Activated CD8-positive, alpha-beta memory T cell treated with anti-CD3 and anti-CD28 coated beads, Interleukin-2, amount 10 ng/mL, durations not matched to agents 7 days and 5 days (primary cell): ENCODE measurements around the gene HDDC2. TPM values are rescaled to one million over a fixed set of nuclear protein-coding genes. Genes with fewer than 3 reads are reported as not detected.

Experiments
- ATAC-seq: fragments of 150-1000 bp; cut with Tn5 transposase; one replicate; pipeline ENCODE4 v1.10.0; 2021; ENCODE audit warnings: moderate library complexity
- CTCF ChIA-PET: fragments of 350-600 bp; sonication (Branson Sonifier 250); formaldehyde crosslinking; loops from one replicate; lab custom pipeline; 2021; ENCODE audit warnings: antibody characterized with exemption; lab: Charles Lee
- DNase-seq: peaks from one replicate; pipeline ENCODE4 v3.0.0-alpha.2; 2020
- H3K27ac Mint-ChIP-seq: one replicate; pipeline ENCODE4 v1.8.0; 2021; ENCODE audit warnings: mild to moderate bottlenecking, mixed read lengths
- H3K27me3 Mint-ChIP-seq: one replicate; pipeline ENCODE4 v1.8.0; 2021; ENCODE audit warnings: mixed read lengths
- H3K36me3 Mint-ChIP-seq: one replicate; pipeline ENCODE4 v1.8.0; 2021; ENCODE audit warnings: mild to moderate bottlenecking, mixed read lengths
- H3K4me1 Mint-ChIP-seq: one replicate; pipeline ENCODE4 v1.8.0; 2021; ENCODE audit warnings: mixed read lengths
- H3K4me3 Mint-ChIP-seq: one replicate; pipeline ENCODE4 v1.8.0; 2021; ENCODE audit warnings: mild to moderate bottlenecking, moderate library complexity, mixed read lengths
- H3K9me3 Mint-ChIP-seq: one replicate; pipeline ENCODE4 v1.8.0; 2022; ENCODE audit warnings: low read depth, mixed read lengths
- total RNA-seq, 2 experiments: library from RNA; stranded (reverse); gene quantifications; one replicate each; pipeline ENCODE4 v1.2.3, GENCODE V29; 2021

The HDDC2 gene
- total RNA-seq, 2 experiments from 2014 or later, result 57.8 to 61.7 TPM

- H3K27me3 Mint-ChIP-seq, result no peaks in the 10 kb centered on the region
- DNase-seq (no peak), ATAC-seq (no peak)
- no peaks in the 10 kb centered on the region for H3K9me3 Mint-ChIP-seq
- peaks cover 22% of the 10 kb centered on the region for H3K4me1 Mint-ChIP-seq
- CTCF ChIA-PET, result no interaction called here
- H3K36me3 Mint-ChIP-seq, result peaks cover 47% of the 10 kb centered on the region
- H3K4me3 Mint-ChIP-seq, result no peak overlapping the region
- H3K27ac Mint-ChIP-seq, result no peak overlapping the region
Measured at GRCh38 chr6:125273965-125274364, 27.8 kb downstream of the HDDC2 start.

DNA sequence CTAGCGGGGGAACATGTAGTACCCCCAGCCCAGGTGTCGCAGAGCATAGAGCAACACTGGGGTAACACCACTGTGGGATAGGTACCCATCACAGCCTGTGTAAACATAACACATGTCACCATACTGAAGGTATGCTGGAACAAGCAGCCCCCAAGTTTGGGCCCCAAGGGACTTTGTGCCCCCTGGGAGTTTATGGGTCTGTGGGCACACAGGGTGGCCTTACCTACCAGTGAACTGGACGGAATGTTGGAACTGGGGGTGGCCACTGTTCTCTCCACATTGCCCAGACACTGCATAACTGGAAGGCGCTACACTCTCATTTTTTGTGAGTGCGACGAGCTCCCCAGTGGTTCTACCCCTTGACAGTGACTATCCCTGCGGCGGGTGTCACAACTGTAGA, 28.5 kb downstream of the HDDC2 start:
- ATAC-seq, result no peak
- Mint-ChIP-seq H3K36me3 (peaks cover 41% of the 10 kb centered on the region), H3K27me3 (no peaks in the 10 kb centered on the region), H3K4me1 (peaks cover 16% of the 10 kb centered on the region), H3K4me3 (no peak overlapping the region), H3K27ac (no peak overlapping the region), H3K9me3 (no peaks in the 10 kb centered on the region)
- CTCF ChIA-PET, result no interaction called here
- no peak for DNase-seq

GRCh38 chr6:125271486-125272159, 30.1 kb downstream of the HDDC2 start:
- peaks cover 14% of the 10 kb centered on the region for H3K4me1 Mint-ChIP-seq
- no peak overlapping the region for H3K4me3 Mint-ChIP-seq
- no peak for ATAC-seq
- H3K36me3 Mint-ChIP-seq, result peaks cover 37% of the 10 kb centered on the region
- no peaks in the 10 kb centered on the region for H3K27me3 Mint-ChIP-seq
- CTCF ChIA-PET, result no interaction called here
- no peak for DNase-seq
- H3K27ac Mint-ChIP-seq, result no peak overlapping the region
- no peaks in the 10 kb centered on the region for H3K9me3 Mint-ChIP-seq

DNA sequence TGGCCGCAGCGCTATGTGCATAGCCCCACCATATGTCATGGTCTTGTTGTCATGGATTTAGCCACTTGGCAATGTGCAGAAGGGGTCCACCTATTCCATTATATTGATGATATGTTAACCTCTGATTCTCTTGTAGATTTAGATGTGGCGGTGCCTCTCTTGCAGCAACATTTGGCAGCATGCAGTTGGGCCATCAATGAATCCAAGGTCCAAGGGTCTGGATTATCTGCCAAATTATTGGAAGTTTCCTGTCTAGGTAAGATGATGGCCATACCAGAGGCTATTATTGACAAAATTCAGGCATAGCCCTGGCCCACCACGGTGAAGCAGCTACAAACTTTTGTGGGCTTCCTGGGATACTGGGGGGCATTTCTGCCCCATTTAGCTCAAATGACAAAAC, 31.4 kb downstream of the HDDC2 start:
- Mint-ChIP-seq H3K4me1 (peaks cover 3% of the 10 kb centered on the region), H3K9me3 (no peaks in the 10 kb centered on the region), H3K27me3 (no peaks in the 10 kb centered on the region), H3K36me3 (peaks cover 28% of the 10 kb centered on the region), H3K27ac (no peak overlapping the region), H3K4me3 (no peak overlapping the region)
- no peak for ATAC-seq
- no peak for DNase-seq
- CTCF ChIA-PET, result no interaction called here

- ATAC-seq (no peak), DNase-seq (no peak)
- Mint-ChIP-seq H3K27ac (no peak overlapping the region), H3K9me3 (no peaks in the 10 kb centered on the region), H3K27me3 (no peaks in the 10 kb centered on the region), H3K4me3 (no peak overlapping the region), H3K4me1 (peaks cover 3% of the 10 kb centered on the region), H3K36me3 (peaks cover 22% of the 10 kb centered on the region)
- CTCF ChIA-PET, result no interaction called here
Measured at GRCh38 chr6:125269328-125269985, 32.3 kb downstream of the HDDC2 start.

DNA sequence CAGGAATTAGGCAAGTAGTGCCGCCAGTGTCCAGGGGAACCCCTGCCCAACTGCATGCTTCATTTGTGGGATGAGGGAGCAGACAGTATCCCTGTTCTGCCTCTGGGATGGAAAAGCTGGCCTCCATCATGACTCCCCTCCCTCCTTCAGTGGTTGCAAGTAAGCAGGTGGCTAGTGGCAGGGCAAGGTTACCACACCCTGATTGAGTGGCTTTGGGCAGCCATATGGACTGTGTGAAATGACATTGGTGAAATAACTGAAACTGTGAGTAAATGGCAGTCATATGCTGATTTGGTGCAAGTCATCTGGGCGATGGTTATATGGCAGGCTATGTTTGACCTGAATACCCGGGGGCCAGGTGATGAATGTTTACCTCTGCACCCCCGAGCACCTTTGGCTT, 33.0 kb downstream of the HDDC2 start:
- CTCF ChIA-PET, result no interaction called here
- ATAC-seq, result no peak
- Mint-ChIP-seq H3K27me3 (no peaks in the 10 kb centered on the region), H3K27ac (no peak overlapping the region), H3K9me3 (no peaks in the 10 kb centered on the region), H3K36me3 (peaks cover 15% of the 10 kb centered on the region), H3K4me1 (peaks cover 3% of the 10 kb centered on the region), H3K4me3 (no peak overlapping the region)
- no peak for DNase-seq

- DNase-seq, result no peak
- Mint-ChIP-seq H3K36me3 (peaks cover 9% of the 10 kb centered on the region), H3K4me3 (no peak overlapping the region), H3K4me1 (peaks cover 3% of the 10 kb centered on the region), H3K27me3 (no peaks in the 10 kb centered on the region), H3K9me3 (no peaks in the 10 kb centered on the region), H3K27ac (no peak overlapping the region)
- no peak for ATAC-seq
- CTCF ChIA-PET, result no interaction called here
Measured at GRCh38 chr6:125267806-125268523, 33.8 kb downstream of the HDDC2 start.

- DNase-seq (no peak), ATAC-seq (no peak)
- peaks cover under 1% of the 10 kb centered on the region for H3K4me1 Mint-ChIP-seq
- no peaks in the 10 kb centered on the region for H3K27me3 Mint-ChIP-seq
- no peaks in the 10 kb centered on the region for H3K36me3 Mint-ChIP-seq
- no peak overlapping the region for H3K4me3 Mint-ChIP-seq
- no peaks in the 10 kb centered on the region for H3K9me3 Mint-ChIP-seq
- no peak overlapping the region for H3K27ac Mint-ChIP-seq
- CTCF ChIA-PET, result interaction anchor here (1.0 to 1.7 kb wide), 2 partner anchors 18 to 516 kb away, joined by 3 to 4 read pairs; no protein-coding TSS in a partner anchor
Measured at GRCh38 chr6:125264476-125264875, 37.3 kb downstream of the HDDC2 start.

DNA sequence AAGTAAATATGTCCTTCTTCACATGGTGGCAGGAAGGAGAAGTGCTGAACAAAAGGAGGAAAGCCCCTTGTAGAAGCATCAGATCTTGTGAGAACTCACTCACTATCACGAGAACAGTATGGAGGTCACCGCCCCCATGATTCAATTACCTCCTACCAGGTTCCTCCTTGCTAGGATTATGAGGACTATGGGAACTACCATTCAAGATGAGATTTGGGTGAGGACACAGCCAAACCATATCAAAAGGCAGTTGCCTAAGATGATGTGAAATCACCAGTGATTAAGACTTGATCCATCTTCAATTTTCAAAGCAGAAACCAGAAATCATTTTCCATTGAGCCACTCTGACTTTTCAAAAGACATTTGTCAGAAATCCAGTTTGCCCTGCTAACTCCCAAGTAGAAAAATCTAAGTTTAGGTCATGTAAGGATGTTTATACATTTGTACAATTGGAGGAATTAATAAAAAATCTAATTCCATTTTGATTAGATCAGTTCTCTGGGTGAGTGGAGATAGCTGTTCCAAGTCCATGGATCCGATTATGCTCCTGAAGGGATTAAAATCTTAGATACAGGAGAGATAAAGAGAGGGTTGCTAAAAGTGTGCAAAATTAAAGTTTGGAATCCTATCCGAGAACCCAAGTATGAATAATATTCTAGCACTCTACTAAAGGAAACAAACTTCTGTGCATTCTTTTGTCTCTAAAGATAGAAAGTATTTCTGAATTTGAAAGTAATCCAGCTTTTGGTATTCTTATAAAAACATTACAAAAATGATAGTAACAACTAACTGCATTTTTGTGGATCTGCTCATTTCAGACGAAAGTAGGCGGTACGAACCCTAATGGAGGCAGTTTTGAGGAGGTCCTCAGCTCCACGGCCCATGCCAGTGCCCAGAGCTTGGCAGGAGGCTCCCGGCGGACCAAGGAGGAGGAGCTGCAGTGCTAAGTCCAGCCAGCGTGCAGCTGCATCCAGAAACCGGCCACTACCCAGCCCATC, 39.5 kb downstream of the HDDC2 start:
- Mint-ChIP-seq H3K9me3 (no peaks in the 10 kb centered on the region), H3K4me3 (no peak overlapping the region), H3K27ac (no peak overlapping the region), H3K36me3 (no peaks in the 10 kb centered on the region), H3K4me1 (no peaks in the 10 kb centered on the region), H3K27me3 (no peaks in the 10 kb centered on the region)
- CTCF ChIA-PET, result no interaction called here
- ATAC-seq (no peak), DNase-seq (no peak)

DNA sequence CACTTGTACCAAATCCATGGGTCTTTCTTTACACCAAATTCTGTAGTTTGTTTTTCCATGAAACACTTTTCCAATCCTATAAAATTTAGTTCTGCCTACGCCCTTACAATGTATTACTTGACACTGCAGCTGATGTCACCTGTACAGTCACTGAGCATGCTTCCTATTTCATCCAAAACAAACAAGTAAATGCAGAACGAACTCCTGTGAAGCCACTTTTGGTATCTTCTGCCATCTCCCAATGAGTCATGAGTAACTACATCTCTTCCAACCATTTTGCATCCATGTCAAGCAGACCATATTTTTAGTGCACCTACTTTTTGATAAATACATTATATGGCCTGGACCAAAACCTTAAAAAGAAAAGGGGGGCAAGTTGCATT, 42.4 kb downstream of the HDDC2 start:
- Mint-ChIP-seq H3K4me3 (no peak overlapping the region), H3K27ac (no peak overlapping the region), H3K27me3 (no peaks in the 10 kb centered on the region), H3K36me3 (no peaks in the 10 kb centered on the region), H3K9me3 (no peaks in the 10 kb centered on the region), H3K4me1 (no peaks in the 10 kb centered on the region)
- CTCF ChIA-PET, result no interaction called here
- ATAC-seq, result no peak
- DNase-seq, result no peak

- no peaks in the 10 kb centered on the region for H3K4me1 Mint-ChIP-seq
- no peak overlapping the region for H3K4me3 Mint-ChIP-seq
- H3K36me3 Mint-ChIP-seq, result no peaks in the 10 kb centered on the region
- DNase-seq, result no peak
- CTCF ChIA-PET, result no interaction called here
- no peaks in the 10 kb centered on the region for H3K9me3 Mint-ChIP-seq
- no peak overlapping the region for H3K27ac Mint-ChIP-seq
- no peak for ATAC-seq
- no peaks in the 10 kb centered on the region for H3K27me3 Mint-ChIP-seq
Measured at GRCh38 chr6:125258651-125259353, 43.0 kb downstream of the HDDC2 start.

DNA sequence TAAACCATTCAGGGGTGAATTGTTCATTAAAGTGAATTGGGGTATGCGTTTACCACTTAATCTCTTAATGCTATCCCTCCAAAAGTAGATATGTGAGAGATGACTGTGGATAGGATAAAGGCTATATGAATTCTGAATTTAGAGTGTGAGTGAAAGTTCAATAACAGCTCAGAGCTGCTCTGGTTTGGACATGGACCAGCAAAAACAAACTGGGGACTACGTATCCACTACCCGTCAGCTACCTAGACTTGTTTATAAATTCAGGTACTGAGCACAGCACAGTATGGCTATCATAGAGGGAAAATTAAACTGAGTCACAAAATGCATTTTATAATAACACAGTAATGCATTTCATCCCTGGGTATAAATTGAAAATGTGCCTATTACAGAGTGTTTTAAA, 44.4 kb downstream of the HDDC2 start:
- Mint-ChIP-seq H3K4me1 (no peaks in the 10 kb centered on the region), H3K36me3 (no peaks in the 10 kb centered on the region), H3K9me3 (no peaks in the 10 kb centered on the region), H3K27me3 (no peaks in the 10 kb centered on the region), H3K4me3 (no peak overlapping the region), H3K27ac (no peak overlapping the region)
- CTCF ChIA-PET, result no interaction called here
- DNase-seq (no peak), ATAC-seq (no peak)

- DNase-seq (no peak), ATAC-seq (no peak)
- Mint-ChIP-seq H3K4me1 (no peaks in the 10 kb centered on the region), H3K27ac (no peak overlapping the region), H3K4me3 (no peak overlapping the region), H3K27me3 (peaks cover 1% of the 10 kb centered on the region), H3K36me3 (no peaks in the 10 kb centered on the region), H3K9me3 (no peaks in the 10 kb centered on the region)
- CTCF ChIA-PET, result no interaction called here
Measured at GRCh38 chr6:125255201-125255600, 46.6 kb downstream of the HDDC2 start.
